GM23338 (cell line): ENCODE measurements around the gene NPSR1. TPM values are rescaled to one million over a fixed set of nuclear protein-coding genes. Genes with fewer than 3 reads are reported as not detected.

ENCODE experiments used
- ATAC-seq: fragments of 200-7000 bp; cut with Tn5 transposase; 3 replicates; pipeline ENCODE4 v1.9.1; 2020
- DNase-seq: peaks from one replicate; pipeline ENCODE4 v3.0.0-alpha.2; 2015; ENCODE audit warnings: low spot score
- H2AFZ ChIP-seq: fragments of 200-600 bp; sonication (generic); 2 replicates; pipeline ENCODE4 v1.8.0; 2016; ENCODE audit warnings: antibody characterized with exemption, mild to moderate bottlenecking, moderate library complexity
- H3F3A ChIP-seq: fragments of 200-600 bp; sonication (generic); replicated peaks from 2 replicates; pipeline ENCODE4 v1.8.0; 2017; ENCODE audit warnings: antibody characterized with exemption, mixed run types, low read depth
- H3K27ac ChIP-seq: fragments of 200-600 bp; sonication (generic); 2 replicates; pipeline ENCODE4 v1.6.1; 2016; ENCODE audit warnings: low read depth
- H3K27me3 ChIP-seq: fragments of 200-600 bp; sonication (generic); 2 replicates; pipeline ENCODE4 v1.8.0; 2016; ENCODE audit warnings: mild to moderate bottlenecking, mixed run types, moderate library complexity; ENCODE audit not compliant: insufficient read depth
- H3K36me3 ChIP-seq: fragments of 200-600 bp; sonication (generic); 2 replicates; pipeline ENCODE4 v1.8.0; 2016; ENCODE audit warnings: mild to moderate bottlenecking; ENCODE audit not compliant: insufficient read depth
- H3K4me1 ChIP-seq: fragments of 200-600 bp; sonication (generic); 2 replicates; pipeline ENCODE4 v1.8.0; 2016; ENCODE audit warnings: mild to moderate bottlenecking, moderate library complexity; ENCODE audit not compliant: insufficient read depth
- H3K4me2 ChIP-seq: fragments of 200-600 bp; sonication (generic); 2 replicates; pipeline ENCODE4 v1.7.1; 2017; ENCODE audit warnings: mixed run types
- H3K4me3 ChIP-seq: fragments of 200-600 bp; sonication (generic); 2 replicates; pipeline ENCODE4 v1.6.1; 2016; ENCODE audit warnings: mixed run types
- H3K79me2 ChIP-seq: fragments of 200-600 bp; sonication (generic); replicated peaks from 2 replicates; pipeline ENCODE4 v1.8.0; 2017; ENCODE audit warnings: mild to moderate bottlenecking; ENCODE audit not compliant: insufficient read depth
- H3K9me2 ChIP-seq: fragments of 200-600 bp; sonication (generic); 2 replicates; pipeline ENCODE4 v1.8.0; 2017; ENCODE audit not compliant: insufficient read depth
- H4K20me1 ChIP-seq: fragments of 200-600 bp; sonication (generic); replicated peaks from 2 replicates; pipeline ENCODE4 v1.8.0; 2017; ENCODE audit warnings: mild to moderate bottlenecking; ENCODE audit not compliant: insufficient read depth
- H3K27ac Mint-ChIP-seq: 2 replicates; pipeline ENCODE4 v1.8.0; 2020; ENCODE audit warnings: inconsistent platforms, mild to moderate bottlenecking, moderate library complexity, mixed read lengths
- H3K27me3 Mint-ChIP-seq: 3 replicates; pipeline ENCODE4 v1.8.0; 2022; ENCODE audit warnings: low read depth, mild to moderate bottlenecking, moderate library complexity, mixed read lengths, inconsistent platforms; ENCODE audit not compliant: insufficient read depth, poor library complexity
- H3K36me3 Mint-ChIP-seq: 3 replicates; pipeline ENCODE4 v1.8.0; 2021; ENCODE audit warnings: low read depth, mild to moderate bottlenecking, inconsistent platforms, moderate library complexity, mixed read lengths
- H3K4me1 Mint-ChIP-seq: 3 replicates; pipeline ENCODE4 v1.8.0; 2020; ENCODE audit warnings: mild to moderate bottlenecking, inconsistent platforms, mixed read lengths
- H3K4me3 Mint-ChIP-seq: 3 replicates; pipeline ENCODE4 v1.8.0; 2021; ENCODE audit warnings: moderate library complexity, mild to moderate bottlenecking, inconsistent platforms, mixed read lengths
- H3K9me3 Mint-ChIP-seq: 3 replicates; pipeline ENCODE4 v1.8.0; 2020; ENCODE audit warnings: moderate library complexity, mild to moderate bottlenecking, inconsistent platforms, mixed read lengths
- CREB1 ChIP-seq: fragments of 250-450 bp; sonication (Bioruptor Pico); IDR thresholded peaks from 2 replicates; pipeline ENCODE4 v1.5.0; 2020; ENCODE audit warnings: low read depth, mild to moderate bottlenecking, moderate library complexity
- ETS1 ChIP-seq: IDR thresholded peaks from 2 replicates; pipeline ENCODE4 v1.6.1; 2016; ENCODE audit warnings: antibody characterized with exemption
- EZH2phosphoT487 ChIP-seq: fragments of 200-600 bp; sonication (generic); IDR thresholded peaks from one replicate; pipeline ENCODE4 v1.8.1; 2018; ENCODE audit warnings: antibody characterized with exemption; ENCODE audit not compliant: unreplicated experiment
- JUNB ChIP-seq: IDR thresholded peaks from one replicate; pipeline ENCODE4 v1.6.1; 2016; ENCODE audit warnings: antibody characterized with exemption; ENCODE audit not compliant: unreplicated experiment
- POLR2AphosphoS5 ChIP-seq: IDR thresholded peaks from 2 replicates; pipeline ENCODE4 v1.6.1; 2016; ENCODE audit warnings: antibody characterized with exemption, low read depth
- REST ChIP-seq: IDR thresholded peaks from one replicate; pipeline ENCODE4 v1.6.1; 2018; ENCODE audit warnings: antibody characterized with exemption; ENCODE audit not compliant: unreplicated experiment
- STAT1 ChIP-seq: IDR thresholded peaks from one replicate; pipeline ENCODE4 v1.6.1; 2016; ENCODE audit warnings: antibody characterized with exemption; ENCODE audit not compliant: unreplicated experiment
- ZNF114 ChIP-seq: fragments of 250-450 bp; sonication (Bioruptor Pico); IDR thresholded peaks from 2 replicates; pipeline ENCODE4 v1.5.0; 2020; ENCODE audit warnings: mild to moderate bottlenecking, moderate library complexity
- ZNF331 ChIP-seq: fragments of 250-450 bp; sonication (Bioruptor Pico); IDR thresholded peaks from 2 replicates; pipeline ENCODE4 v1.5.0; 2020; ENCODE audit warnings: low read depth, mild to moderate bottlenecking, moderate library complexity
- polyA plus RNA-seq: library from polyadenylated mRNA; unstranded; fragments of >200 nt; fragmentation: Nextera tagmentation; extraction: Ambion mirVana; gene quantifications from 2 replicates; pipeline ENCODE4 v1.2.1, GENCODE V29; 2016
- total RNA-seq: library from RNA; depleted of rRNA; stranded (reverse); fragments of >200 nt; shearing (Covaris generic); gene quantifications from 2 replicates; pipeline ENCODE4 v1.2.3, GENCODE V29; 2014
- TF ChIP-seq, protein P1 (sequence below), 2 experiments: fragments of 200-600 bp in 1 of 2; sonication (generic) in 1 of 2; conservative IDR thresholded peaks; 2 replicates each; pipeline versions ENCODE4 v1.5.1 to v1.6.1; 2016 to 2017; ENCODE audit warnings: antibody characterized with exemption in 2 of 2, low read depth in 2 of 2, mild to moderate bottlenecking in 2 of 2, moderate library complexity in 1 of 2

NPSR1 gene
- total and polyA plus RNA-seq, 2 experiments from 2014 or later, result not detected

- TF ChIP-seq ETS1 (no peak), REST (no peak), CREB1 (CRISPR knock-in tag) (no peak), POLR2AphosphoS5 (no peak), JUNB (no peak), ZNF114 (CRISPR knock-in tag) (no peak), ZNF331 (CRISPR knock-in tag) (no peak)
Observed at GRCh38 chr7:34756691-34757090, 98.7 kb downstream of the NPSR1 start (continued).

GRCh38 chr7:34757570-34758110, 99.6 kb downstream of the NPSR1 start:
- H3K79me2 ChIP-seq, result no peaks in the 10 kb centered on the region
- no peaks in the 10 kb centered on the region for H3K9me3 Mint-ChIP-seq
- H3K27ac ChIP-seq, result no peak overlapping the region
- H3K4me3 ChIP-seq, result no peak overlapping the region
- no peak overlapping the region for H3K4me3 Mint-ChIP-seq
- H3K4me1 Mint-ChIP-seq, result peaks cover 6% of the 10 kb centered on the region; the same call in 2 of the 3 replicates
- H3K27me3 Mint-ChIP-seq, result no peaks in the 10 kb centered on the region
- no peak for DNase-seq
- H3F3A ChIP-seq, result no peaks in the 10 kb centered on the region
- TF ChIP-seq ETS1, result no peak
- H3K4me2 ChIP-seq, result no peak overlapping the region
- no peaks in the 10 kb centered on the region for H3K4me1 ChIP-seq
- H3K36me3 ChIP-seq, result no peaks in the 10 kb centered on the region
- no peak for ATAC-seq
- no peak overlapping the region for H2AFZ ChIP-seq
- no peaks in the 10 kb centered on the region for H3K27me3 ChIP-seq
- no peaks in the 10 kb centered on the region for H3K9me2 ChIP-seq
- no peak overlapping the region for H3K27ac Mint-ChIP-seq
- H3K36me3 Mint-ChIP-seq, result no peaks in the 10 kb centered on the region
- no peaks in the 10 kb centered on the region for H4K20me1 ChIP-seq

- Mint-ChIP-seq H3K36me3 (no peaks in the 10 kb centered on the region), H3K4me3 (no peak overlapping the region), H3K9me3 (no peaks in the 10 kb centered on the region), H3K4me1 (peaks cover 5% of the 10 kb centered on the region; the same call in 2 of the 3 replicates), H3K27me3 (no peaks in the 10 kb centered on the region), H3K27ac (no peak overlapping the region)
- H3K4me1 ChIP-seq, result no peaks in the 10 kb centered on the region
- no peaks in the 10 kb centered on the region for H4K20me1 ChIP-seq
- no peak overlapping the region for H3K27ac ChIP-seq
- H2AFZ ChIP-seq, result no peak overlapping the region
- H3K9me2 ChIP-seq, result no peaks in the 10 kb centered on the region
- H3K27me3 ChIP-seq, result no peaks in the 10 kb centered on the region
- no peaks in the 10 kb centered on the region for H3F3A ChIP-seq
- DNase-seq (no peak), ATAC-seq (no peak)
- H3K79me2 ChIP-seq, result no peaks in the 10 kb centered on the region
- H3K4me2 ChIP-seq, result no peak overlapping the region
- no peak overlapping the region for H3K4me3 ChIP-seq
- no peaks in the 10 kb centered on the region for H3K36me3 ChIP-seq
- TF ChIP-seq CREB1 (CRISPR knock-in tag) (no peak), STAT1 (no peak), ETS1 (no peak), ZNF114 (CRISPR knock-in tag) (no peak), EZH2phosphoT487 (no peak)
- TF ChIP-seq, protein P1, sequence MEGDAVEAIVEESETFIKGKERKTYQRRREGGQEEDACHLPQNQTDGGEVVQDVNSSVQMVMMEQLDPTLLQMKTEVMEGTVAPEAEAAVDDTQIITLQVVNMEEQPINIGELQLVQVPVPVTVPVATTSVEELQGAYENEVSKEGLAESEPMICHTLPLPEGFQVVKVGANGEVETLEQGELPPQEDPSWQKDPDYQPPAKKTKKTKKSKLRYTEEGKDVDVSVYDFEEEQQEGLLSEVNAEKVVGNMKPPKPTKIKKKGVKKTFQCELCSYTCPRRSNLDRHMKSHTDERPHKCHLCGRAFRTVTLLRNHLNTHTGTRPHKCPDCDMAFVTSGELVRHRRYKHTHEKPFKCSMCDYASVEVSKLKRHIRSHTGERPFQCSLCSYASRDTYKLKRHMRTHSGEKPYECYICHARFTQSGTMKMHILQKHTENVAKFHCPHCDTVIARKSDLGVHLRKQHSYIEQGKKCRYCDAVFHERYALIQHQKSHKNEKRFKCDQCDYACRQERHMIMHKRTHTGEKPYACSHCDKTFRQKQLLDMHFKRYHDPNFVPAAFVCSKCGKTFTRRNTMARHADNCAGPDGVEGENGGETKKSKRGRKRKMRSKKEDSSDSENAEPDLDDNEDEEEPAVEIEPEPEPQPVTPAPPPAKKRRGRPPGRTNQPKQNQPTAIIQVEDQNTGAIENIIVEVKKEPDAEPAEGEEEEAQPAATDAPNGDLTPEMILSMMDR (conservative IDR thresholded peaks at IDR 0.05; ENCODE audit: low read depth in 2 of 2), result no peak
Observed at GRCh38 chr7:34758111-34758601, 100.1 kb downstream of the NPSR1 start.
